Liver (tissue), 3 donors: ENCODE results near the gene TRDN.

Experiments
- EGR1 ChIP-seq, 2 donors: IDR thresholded peaks; 2 replicates each; pipeline ENCODE4 v1.6.1; 2016 to 2018; ENCODE audit warnings: antibody characterized with exemption in 2 of 2, low read depth in 2 of 2
- FOXA1 ChIP-seq: IDR thresholded peaks from 2 replicates; pipeline ENCODE4 v1.6.1; 2016; ENCODE audit warnings: antibody characterized with exemption
- GABPA ChIP-seq, 2 donors: IDR thresholded peaks in 1 of 2; conservative IDR thresholded peaks in 1 of 2; 2 replicates each; pipeline ENCODE4 v1.6.1; 2016; ENCODE audit warnings: antibody characterized with exemption in 2 of 2, mild to moderate bottlenecking in 1 of 2, moderate library complexity in 1 of 2
- HNF4A ChIP-seq, 2 donors: conservative IDR thresholded peaks; 2 replicates each; pipeline ENCODE4 v1.6.1; 2016; ENCODE audit warnings: antibody characterized with exemption in 2 of 2, mild to moderate bottlenecking in 2 of 2
- JUND ChIP-seq, 2 donors: IDR thresholded peaks; 2 replicates each; pipeline ENCODE4 v1.6.1; 2016; ENCODE audit warnings: antibody characterized with exemption in 2 of 2
- RAD21 ChIP-seq, 2 donors: IDR thresholded peaks; 2 replicates each; pipeline ENCODE4 v1.6.1; 2016; ENCODE audit warnings: antibody characterized with exemption in 2 of 2, mild to moderate bottlenecking in 2 of 2
- RXRA ChIP-seq, 2 donors: IDR thresholded peaks; 2 replicates each; pipeline ENCODE4 v1.6.1; 2017 to 2018; ENCODE audit warnings: antibody characterized with exemption in 2 of 2, mild to moderate bottlenecking in 1 of 2
- SP1 ChIP-seq: IDR thresholded peaks from 2 replicates; pipeline ENCODE4 v1.6.1; 2018; ENCODE audit warnings: antibody characterized with exemption, mild to moderate bottlenecking
- YY1 ChIP-seq: IDR thresholded peaks from 2 replicates; pipeline ENCODE4 v1.6.1; 2016; ENCODE audit warnings: antibody characterized with exemption, mild to moderate bottlenecking
- TF ChIP-seq, protein P1 (sequence below): fragments of 150-350 bp; IDR thresholded peaks from 2 replicates; pipeline ENCODE4 v1.5.1; 2017; ENCODE audit warnings: improper control_type of control experiment, low read depth, low read length; ENCODE audit not compliant: missing input control
- TF ChIP-seq, protein P2 (sequence below): IDR thresholded peaks from 2 replicates; pipeline ENCODE4 v1.6.1; 2016; ENCODE audit warnings: antibody characterized with exemption
- TF ChIP-seq, protein P3 (sequence below): IDR thresholded peaks from 2 replicates; pipeline ENCODE4 v1.6.1; 2016; ENCODE audit warnings: antibody characterized with exemption
- donor health status: healthy.
- donor health status: healthy.

DNA sequence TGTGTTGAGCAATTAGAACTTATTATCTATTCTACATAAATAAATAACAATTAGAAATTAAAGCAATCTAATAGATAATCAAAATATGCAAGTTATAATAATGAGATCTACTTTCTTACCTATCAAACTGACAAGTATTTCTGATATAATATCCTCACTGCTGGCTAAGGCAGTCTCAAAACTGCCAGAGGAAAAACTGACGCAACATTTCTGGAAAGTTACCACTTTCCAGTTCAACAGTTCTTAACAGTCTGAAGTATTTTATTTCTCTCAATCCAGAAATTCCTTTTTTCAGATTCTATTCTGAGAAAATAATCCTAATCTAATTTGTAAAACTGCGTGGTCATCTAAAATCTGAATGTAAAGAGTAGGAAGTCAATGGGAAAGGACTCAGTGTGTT, 121.0 kb downstream of the TRDN start:
- TF ChIP-seq, protein P1, sequence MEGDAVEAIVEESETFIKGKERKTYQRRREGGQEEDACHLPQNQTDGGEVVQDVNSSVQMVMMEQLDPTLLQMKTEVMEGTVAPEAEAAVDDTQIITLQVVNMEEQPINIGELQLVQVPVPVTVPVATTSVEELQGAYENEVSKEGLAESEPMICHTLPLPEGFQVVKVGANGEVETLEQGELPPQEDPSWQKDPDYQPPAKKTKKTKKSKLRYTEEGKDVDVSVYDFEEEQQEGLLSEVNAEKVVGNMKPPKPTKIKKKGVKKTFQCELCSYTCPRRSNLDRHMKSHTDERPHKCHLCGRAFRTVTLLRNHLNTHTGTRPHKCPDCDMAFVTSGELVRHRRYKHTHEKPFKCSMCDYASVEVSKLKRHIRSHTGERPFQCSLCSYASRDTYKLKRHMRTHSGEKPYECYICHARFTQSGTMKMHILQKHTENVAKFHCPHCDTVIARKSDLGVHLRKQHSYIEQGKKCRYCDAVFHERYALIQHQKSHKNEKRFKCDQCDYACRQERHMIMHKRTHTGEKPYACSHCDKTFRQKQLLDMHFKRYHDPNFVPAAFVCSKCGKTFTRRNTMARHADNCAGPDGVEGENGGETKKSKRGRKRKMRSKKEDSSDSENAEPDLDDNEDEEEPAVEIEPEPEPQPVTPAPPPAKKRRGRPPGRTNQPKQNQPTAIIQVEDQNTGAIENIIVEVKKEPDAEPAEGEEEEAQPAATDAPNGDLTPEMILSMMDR: no peak
- TF ChIP-seq, protein P2, sequence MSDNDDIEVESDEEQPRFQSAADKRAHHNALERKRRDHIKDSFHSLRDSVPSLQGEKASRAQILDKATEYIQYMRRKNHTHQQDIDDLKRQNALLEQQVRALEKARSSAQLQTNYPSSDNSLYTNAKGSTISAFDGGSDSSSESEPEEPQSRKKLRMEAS: no peak
- TF ChIP-seq EGR1 (IDR thresholded peaks at IDR 0.05; ENCODE audit: low read depth in 2 of 2) (no peak), HNF4A (conservative IDR thresholded peaks at IDR 0.05) (no peak), SP1 (no peak), JUND (IDR thresholded peaks at IDR 0.05) (no peak), RXRA (IDR thresholded peaks at IDR 0.05) (no peak), FOXA1 (no peak), YY1 (no peak), GABPA (IDR thresholded peaks at IDR 0.05 in 1 of 2, conservative IDR thresholded peaks at IDR 0.05 in 1 of 2) (no peak), RAD21 (IDR thresholded peaks at IDR 0.05) (no peak)
- TF ChIP-seq, protein P3, sequence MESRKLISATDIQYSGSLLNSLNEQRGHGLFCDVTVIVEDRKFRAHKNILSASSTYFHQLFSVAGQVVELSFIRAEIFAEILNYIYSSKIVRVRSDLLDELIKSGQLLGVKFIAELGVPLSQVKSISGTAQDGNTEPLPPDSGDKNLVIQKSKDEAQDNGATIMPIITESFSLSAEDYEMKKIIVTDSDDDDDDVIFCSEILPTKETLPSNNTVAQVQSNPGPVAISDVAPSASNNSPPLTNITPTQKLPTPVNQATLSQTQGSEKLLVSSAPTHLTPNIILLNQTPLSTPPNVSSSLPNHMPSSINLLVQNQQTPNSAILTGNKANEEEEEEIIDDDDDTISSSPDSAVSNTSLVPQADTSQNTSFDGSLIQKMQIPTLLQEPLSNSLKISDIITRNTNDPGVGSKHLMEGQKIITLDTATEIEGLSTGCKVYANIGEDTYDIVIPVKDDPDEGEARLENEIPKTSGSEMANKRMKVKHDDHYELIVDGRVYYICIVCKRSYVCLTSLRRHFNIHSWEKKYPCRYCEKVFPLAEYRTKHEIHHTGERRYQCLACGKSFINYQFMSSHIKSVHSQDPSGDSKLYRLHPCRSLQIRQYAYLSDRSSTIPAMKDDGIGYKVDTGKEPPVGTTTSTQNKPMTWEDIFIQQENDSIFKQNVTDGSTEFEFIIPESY: no peak
